Superior temporal gyrus (tissue), 1 donor: ENCODE measurements around the gene DIS3L2.

Source experiments
- DNase-seq: peaks from one replicate; pipeline ENCODE4 v3.0.0-alpha.2; 2016; ENCODE audit errors: extremely low spot score

DIS3L2 gene

GRCh38 chr2:232261776-232262175 is 300.3 kb downstream of the DIS3L2 start:
- DNase-seq: no peak

GRCh38 chr2:232263295-232263694 is 301.8 kb downstream of the DIS3L2 start:
- no peak for DNase-seq

GRCh38 chr2:232264081-232264480 is 302.6 kb downstream of the DIS3L2 start:
- DNase-seq: no peak

- DNase-seq: no peak
These were observed 303.8 kb downstream of the DIS3L2 start for GRCh38 chr2:232265329-232265728.

- no peak for DNase-seq
These were observed 307.2 kb downstream of the DIS3L2 start for GRCh38 chr2:232268636-232269165.

GRCh38 chr2:232269867-232270266 is 308.4 kb downstream of the DIS3L2 start:
- no peak for DNase-seq

- no peak for DNase-seq
These were observed 312.6 kb downstream of the DIS3L2 start for GRCh38 chr2:232273903-232274643.

GRCh38 chr2:232275670-232276069 is 314.2 kb downstream of the DIS3L2 start:
- DNase-seq: no peak

- no peak for DNase-seq
These were observed 314.7 kb downstream of the DIS3L2 start for GRCh38 chr2:232276084-232276732.

GRCh38 chr2:232276733-232277313 is 315.3 kb downstream of the DIS3L2 start:
- no peak for DNase-seq

- DNase-seq: no peak
These were observed 317.0 kb downstream of the DIS3L2 start for GRCh38 chr2:232278534-232278933.

- no peak for DNase-seq
These were observed 318.8 kb downstream of the DIS3L2 start for GRCh38 chr2:232280341-232280740.

- DNase-seq: no peak
These were observed 320.5 kb downstream of the DIS3L2 start for GRCh38 chr2:232281858-232282507.

GRCh38 chr2:232282508-232283055 is 321.1 kb downstream of the DIS3L2 start:
- DNase-seq: no peak

- DNase-seq: no peak
These were observed 324.7 kb downstream of the DIS3L2 start for GRCh38 chr2:232286001-232286868.

GRCh38 chr2:232287316-232287715 is 325.8 kb downstream of the DIS3L2 start:
- no peak for DNase-seq

- no peak for DNase-seq
These were observed 327.0 kb downstream of the DIS3L2 start for GRCh38 chr2:232288489-232289030.

- no peak for DNase-seq
These were observed 329.2 kb downstream of the DIS3L2 start for GRCh38 chr2:232290668-232291067.

- DNase-seq: no peak
These were observed 329.8 kb downstream of the DIS3L2 start for GRCh38 chr2:232291343-232291742.

GRCh38 chr2:232292395-232293154 is 331.1 kb downstream of the DIS3L2 start:
- no peak for DNase-seq
